Measurements from ENCODE around the gene CTDP1.

CTDP1 gene

GRCh38 chr18:79782566-79783308, 103.1 kb downstream of the CTDP1 start:
- TF ChIP-seq REST (IDR thresholded peaks at IDR 0.05; ENCODE audit: insufficient read depth in 1 of 2, low read depth in 2 of 2, low read length in 2 of 2) (no peak), POLR2AphosphoS5 (IDR thresholded peaks at IDR 0.05; ENCODE audit: low read depth, low read length) (no peak), SIN3A (IDR thresholded peaks at IDR 0.05; ENCODE audit: borderline replicate concordance, insufficient read depth, low read length) (no peak), TAF1 (IDR thresholded peaks at IDR 0.05; ENCODE audit: borderline replicate concordance, insufficient read depth, low read length) (no peak), FOXP2 (optimal IDR thresholded peaks at IDR 0.05; ENCODE audit: borderline replicate concordance, extremely low read depth, extremely low read length, insufficient read depth) (no peak)

- TF ChIP-seq REST (IDR thresholded peaks at IDR 0.05; ENCODE audit: insufficient read depth in 1 of 2, low read depth in 2 of 2, low read length in 2 of 2) (no peak), TAF1 (IDR thresholded peaks at IDR 0.05; ENCODE audit: borderline replicate concordance, insufficient read depth, low read length) (no peak), POLR2AphosphoS5 (IDR thresholded peaks at IDR 0.05; ENCODE audit: low read depth, low read length) (no peak), FOXP2 (optimal IDR thresholded peaks at IDR 0.05; ENCODE audit: borderline replicate concordance, extremely low read depth, extremely low read length, insufficient read depth) (no peak), SIN3A (IDR thresholded peaks at IDR 0.05; ENCODE audit: borderline replicate concordance, insufficient read depth, low read length) (no peak)
Observed at GRCh38 chr18:79784071-79784913, 104.7 kb downstream of the CTDP1 start.

- TF ChIP-seq TAF1 (IDR thresholded peaks at IDR 0.05; ENCODE audit: borderline replicate concordance, insufficient read depth, low read length) (no peak), REST (IDR thresholded peaks at IDR 0.05; ENCODE audit: insufficient read depth in 1 of 2, low read depth in 2 of 2, low read length in 2 of 2) (no peak), POLR2AphosphoS5 (IDR thresholded peaks at IDR 0.05; ENCODE audit: low read depth, low read length) (no peak), SIN3A (IDR thresholded peaks at IDR 0.05; ENCODE audit: borderline replicate concordance, insufficient read depth, low read length) (no peak), FOXP2 (optimal IDR thresholded peaks at IDR 0.05; ENCODE audit: borderline replicate concordance, extremely low read depth, extremely low read length, insufficient read depth) (no peak)
Observed at GRCh38 chr18:79784965-79785770, 105.6 kb downstream of the CTDP1 start.

- no peak for TF ChIP-seq TAF1 (IDR thresholded peaks at IDR 0.05; ENCODE audit: borderline replicate concordance, insufficient read depth, low read length)
- TF ChIP-seq POLR2AphosphoS5 (IDR thresholded peaks at IDR 0.05; ENCODE audit: low read depth, low read length) = no peak
- TF ChIP-seq SIN3A (IDR thresholded peaks at IDR 0.05; ENCODE audit: borderline replicate concordance, insufficient read depth, low read length) = no peak
- TF ChIP-seq REST (IDR thresholded peaks at IDR 0.05; ENCODE audit: insufficient read depth in 1 of 2, low read depth in 2 of 2, low read length in 2 of 2) = no peak
- TF ChIP-seq FOXP2 (optimal IDR thresholded peaks at IDR 0.05; ENCODE audit: borderline replicate concordance, extremely low read depth, extremely low read length, insufficient read depth) = no peak
Observed at GRCh38 chr18:79785831-79786230, 106.2 kb downstream of the CTDP1 start.
